IPS-18a (cell line): ENCODE measurements around the gene C1orf198.

Experiments
- H3K27ac ChIP-seq: one replicate; pipeline ENCODE4 v1.5.1; 2013; ENCODE audit warnings: low read length
- H3K27me3 ChIP-seq: one replicate; pipeline ENCODE4 v1.6.1; 2013; ENCODE audit warnings: mild to moderate bottlenecking, low read length; ENCODE audit not compliant: control insufficient read depth, insufficient read depth
- H3K36me3 ChIP-seq: one replicate; pipeline ENCODE4 v1.6.1; 2013; ENCODE audit warnings: low read depth, low read length; ENCODE audit not compliant: control insufficient read depth
- H3K4me1 ChIP-seq: one replicate; pipeline ENCODE4 v1.6.1; 2013; ENCODE audit warnings: low read depth, low read length; ENCODE audit not compliant: control insufficient read depth
- H3K4me3 ChIP-seq: one replicate; pipeline ENCODE4 v1.5.1; 2013; ENCODE audit warnings: low read length
- H3K9ac ChIP-seq: one replicate; pipeline ENCODE4 v1.6.1; 2013; ENCODE audit warnings: mild to moderate bottlenecking, low read length, moderate library complexity
- H3K9me3 ChIP-seq: one replicate; pipeline ENCODE4 v1.6.1; 2013; ENCODE audit warnings: low read depth, low read length; ENCODE audit not compliant: control insufficient read depth

The C1orf198 gene

GRCh38 chr1:230816018-230816417 is 52.3 kb downstream of the C1orf198 start:
- H3K9ac ChIP-seq = no peak overlapping the region
- no peak overlapping the region for H3K27ac ChIP-seq
- H3K4me3 ChIP-seq = no peak overlapping the region
- H3K27me3 ChIP-seq = no peaks in the 10 kb centered on the region
- peaks cover 5% of the 10 kb centered on the region for H3K9me3 ChIP-seq
- H3K36me3 ChIP-seq = no peaks in the 10 kb centered on the region
- H3K4me1 ChIP-seq = no peaks in the 10 kb centered on the region

- no peak overlapping the region for H3K27ac ChIP-seq
- H3K9me3 ChIP-seq = peaks cover 5% of the 10 kb centered on the region
- no peaks in the 10 kb centered on the region for H3K4me1 ChIP-seq
- no peaks in the 10 kb centered on the region for H3K27me3 ChIP-seq
- no peaks in the 10 kb centered on the region for H3K36me3 ChIP-seq
- no peak overlapping the region for H3K4me3 ChIP-seq
- no peak overlapping the region for H3K9ac ChIP-seq
Observed at GRCh38 chr1:230814949-230815692, 53.2 kb downstream of the C1orf198 start.

- Histone ChIP-seq H3K27me3 (no peaks in the 10 kb centered on the region), H3K9me3 (peaks cover 5% of the 10 kb centered on the region), H3K36me3 (no peaks in the 10 kb centered on the region), H3K9ac (no peak overlapping the region), H3K4me1 (no peaks in the 10 kb centered on the region), H3K4me3 (no peak overlapping the region), H3K27ac (no peak overlapping the region)
Observed at GRCh38 chr1:230812568-230812967, 55.8 kb downstream of the C1orf198 start.

GRCh38 chr1:230809256-230809990 is 58.9 kb downstream of the C1orf198 start:
- H3K9me3 ChIP-seq = peaks cover 5% of the 10 kb centered on the region
- H3K27ac ChIP-seq = no peak overlapping the region
- no peaks in the 10 kb centered on the region for H3K36me3 ChIP-seq
- no peak overlapping the region for H3K9ac ChIP-seq
- no peaks in the 10 kb centered on the region for H3K4me1 ChIP-seq
- H3K4me3 ChIP-seq = no peak overlapping the region
- H3K27me3 ChIP-seq = no peaks in the 10 kb centered on the region

GRCh38 chr1:230808281-230808872 is 59.9 kb downstream of the C1orf198 start:
- Histone ChIP-seq H3K27ac (no peak overlapping the region), H3K36me3 (no peaks in the 10 kb centered on the region), H3K4me3 (no peak overlapping the region), H3K4me1 (no peaks in the 10 kb centered on the region), H3K27me3 (no peaks in the 10 kb centered on the region), H3K9ac (no peak overlapping the region), H3K9me3 (peaks cover 5% of the 10 kb centered on the region)

- H3K27me3 ChIP-seq = no peaks in the 10 kb centered on the region
- H3K9me3 ChIP-seq = peaks cover under 1% of the 10 kb centered on the region
- H3K4me1 ChIP-seq = no peaks in the 10 kb centered on the region
- H3K36me3 ChIP-seq = no peaks in the 10 kb centered on the region
- H3K27ac ChIP-seq = no peak overlapping the region
- no peak overlapping the region for H3K4me3 ChIP-seq
- H3K9ac ChIP-seq = no peak overlapping the region
Observed at GRCh38 chr1:230807561-230808280, 60.6 kb downstream of the C1orf198 start.

GRCh38 chr1:230807029-230807428 is 61.3 kb downstream of the C1orf198 start:
- H3K27ac ChIP-seq = no peak overlapping the region
- no peak overlapping the region for H3K4me3 ChIP-seq
- no peak overlapping the region for H3K9ac ChIP-seq
- H3K9me3 ChIP-seq = no peaks in the 10 kb centered on the region
- no peaks in the 10 kb centered on the region for H3K36me3 ChIP-seq
- no peaks in the 10 kb centered on the region for H3K27me3 ChIP-seq
- no peaks in the 10 kb centered on the region for H3K4me1 ChIP-seq

GRCh38 chr1:230806552-230806951 is 61.8 kb downstream of the C1orf198 start:
- Histone ChIP-seq H3K9ac (no peak overlapping the region), H3K27me3 (no peaks in the 10 kb centered on the region), H3K4me1 (no peaks in the 10 kb centered on the region), H3K9me3 (no peaks in the 10 kb centered on the region), H3K27ac (no peak overlapping the region), H3K4me3 (no peak overlapping the region), H3K36me3 (no peaks in the 10 kb centered on the region)

- H3K9ac ChIP-seq = no peak overlapping the region
- no peak overlapping the region for H3K4me3 ChIP-seq
- H3K27ac ChIP-seq = no peak overlapping the region
- no peaks in the 10 kb centered on the region for H3K4me1 ChIP-seq
- no peaks in the 10 kb centered on the region for H3K27me3 ChIP-seq
- no peaks in the 10 kb centered on the region for H3K36me3 ChIP-seq
- no peaks in the 10 kb centered on the region for H3K9me3 ChIP-seq
Observed at GRCh38 chr1:230804396-230804795, 63.9 kb downstream of the C1orf198 start.

GRCh38 chr1:230800891-230801840 is 67.2 kb downstream of the C1orf198 start:
- Histone ChIP-seq H3K4me3 (no peak overlapping the region), H3K36me3 (no peaks in the 10 kb centered on the region), H3K27me3 (peaks cover 8% of the 10 kb centered on the region), H3K27ac (no peak overlapping the region), H3K4me1 (no peaks in the 10 kb centered on the region), H3K9me3 (no peaks in the 10 kb centered on the region), H3K9ac (no peak overlapping the region)
